Brain microvascular endothelial cell (primary cell): ENCODE data around the gene MYOCD.

Experiments used
- DNase-seq: peaks from one replicate; pipeline ENCODE4 v3.0.0-alpha.2; 2020
- H3K27ac ChIP-seq: fragments of 250-450 bp; sonication (Bioruptor Pico); 2 replicates; pipeline ENCODE4 v1.5.1; 2020; ENCODE audit warnings: mild to moderate bottlenecking, moderate library complexity
- H3K27me3 ChIP-seq: fragments of 250-450 bp; sonication (Bioruptor Pico); replicated peaks from 2 replicates; pipeline ENCODE4 v1.5.1; 2020; ENCODE audit warnings: mild to moderate bottlenecking
- H3K36me3 ChIP-seq: fragments of 250-450 bp; sonication (Bioruptor Pico); replicated peaks from 2 replicates; pipeline ENCODE4 v1.5.1; 2020; ENCODE audit warnings: mild to moderate bottlenecking
- H3K4me3 ChIP-seq: 2 replicates; pipeline ENCODE4 v1.5.1; 2011; ENCODE audit warnings: low read depth, mild to moderate bottlenecking, control low read depth, low read length, moderate library complexity
- in situ Hi-C: cut with HindIII; loops from 2 replicates; pipeline ENCODE4 v1.10.0; 2017; ENCODE audit warnings: low sequenced_read_pairs, low pct_ligation_motif_present
- TF ChIP-seq, protein P1 (sequence below): IDR thresholded peaks from 2 replicates; pipeline ENCODE4 v1.5.1; 2011; ENCODE audit warnings: low read depth, mild to moderate bottlenecking, moderate library complexity, low read length, control low read depth, inconsistent platforms; ENCODE audit errors: missing control alignments

The MYOCD gene, protein sequence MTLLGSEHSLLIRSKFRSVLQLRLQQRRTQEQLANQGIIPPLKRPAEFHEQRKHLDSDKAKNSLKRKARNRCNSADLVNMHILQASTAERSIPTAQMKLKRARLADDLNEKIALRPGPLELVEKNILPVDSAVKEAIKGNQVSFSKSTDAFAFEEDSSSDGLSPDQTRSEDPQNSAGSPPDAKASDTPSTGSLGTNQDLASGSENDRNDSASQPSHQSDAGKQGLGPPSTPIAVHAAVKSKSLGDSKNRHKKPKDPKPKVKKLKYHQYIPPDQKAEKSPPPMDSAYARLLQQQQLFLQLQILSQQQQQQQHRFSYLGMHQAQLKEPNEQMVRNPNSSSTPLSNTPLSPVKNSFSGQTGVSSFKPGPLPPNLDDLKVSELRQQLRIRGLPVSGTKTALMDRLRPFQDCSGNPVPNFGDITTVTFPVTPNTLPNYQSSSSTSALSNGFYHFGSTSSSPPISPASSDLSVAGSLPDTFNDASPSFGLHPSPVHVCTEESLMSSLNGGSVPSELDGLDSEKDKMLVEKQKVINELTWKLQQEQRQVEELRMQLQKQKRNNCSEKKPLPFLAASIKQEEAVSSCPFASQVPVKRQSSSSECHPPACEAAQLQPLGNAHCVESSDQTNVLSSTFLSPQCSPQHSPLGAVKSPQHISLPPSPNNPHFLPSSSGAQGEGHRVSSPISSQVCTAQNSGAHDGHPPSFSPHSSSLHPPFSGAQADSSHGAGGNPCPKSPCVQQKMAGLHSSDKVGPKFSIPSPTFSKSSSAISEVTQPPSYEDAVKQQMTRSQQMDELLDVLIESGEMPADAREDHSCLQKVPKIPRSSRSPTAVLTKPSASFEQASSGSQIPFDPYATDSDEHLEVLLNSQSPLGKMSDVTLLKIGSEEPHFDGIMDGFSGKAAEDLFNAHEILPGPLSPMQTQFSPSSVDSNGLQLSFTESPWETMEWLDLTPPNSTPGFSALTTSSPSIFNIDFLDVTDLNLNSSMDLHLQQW

GRCh38 chr17:12665263-12666210 is at the start of gene MYOCD:
MYOCD (plus strand) TSS chr17:12665890; CDS start chr17:12666189, 299 bp downstream.
- H3K4me3 ChIP-seq, result peak within 1 kb of the TSS; percentile 56
- no peaks in the 10 kb centered on the region for H3K27me3 ChIP-seq
- TF ChIP-seq, protein P1, sequence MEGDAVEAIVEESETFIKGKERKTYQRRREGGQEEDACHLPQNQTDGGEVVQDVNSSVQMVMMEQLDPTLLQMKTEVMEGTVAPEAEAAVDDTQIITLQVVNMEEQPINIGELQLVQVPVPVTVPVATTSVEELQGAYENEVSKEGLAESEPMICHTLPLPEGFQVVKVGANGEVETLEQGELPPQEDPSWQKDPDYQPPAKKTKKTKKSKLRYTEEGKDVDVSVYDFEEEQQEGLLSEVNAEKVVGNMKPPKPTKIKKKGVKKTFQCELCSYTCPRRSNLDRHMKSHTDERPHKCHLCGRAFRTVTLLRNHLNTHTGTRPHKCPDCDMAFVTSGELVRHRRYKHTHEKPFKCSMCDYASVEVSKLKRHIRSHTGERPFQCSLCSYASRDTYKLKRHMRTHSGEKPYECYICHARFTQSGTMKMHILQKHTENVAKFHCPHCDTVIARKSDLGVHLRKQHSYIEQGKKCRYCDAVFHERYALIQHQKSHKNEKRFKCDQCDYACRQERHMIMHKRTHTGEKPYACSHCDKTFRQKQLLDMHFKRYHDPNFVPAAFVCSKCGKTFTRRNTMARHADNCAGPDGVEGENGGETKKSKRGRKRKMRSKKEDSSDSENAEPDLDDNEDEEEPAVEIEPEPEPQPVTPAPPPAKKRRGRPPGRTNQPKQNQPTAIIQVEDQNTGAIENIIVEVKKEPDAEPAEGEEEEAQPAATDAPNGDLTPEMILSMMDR, result peak; percentile 12
- no peaks in the 10 kb centered on the region for H3K36me3 ChIP-seq
- in situ Hi-C loops, result no loop called here
- H3K27ac ChIP-seq, result peak within 1 kb of the TSS; percentile 44
- peak; percentile 50 for DNase-seq

- peak overlapping the region; percentile 13 for H3K27ac ChIP-seq
- in situ Hi-C loops, result no loop called here
- TF ChIP-seq, protein P1, result no peak
- no peaks in the 10 kb centered on the region for H3K36me3 ChIP-seq
- no peaks in the 10 kb centered on the region for H3K27me3 ChIP-seq
- DNase-seq, result no peak
- no peak overlapping the region for H3K4me3 ChIP-seq
Measured at GRCh38 chr17:12616161-12616560, 49.5 kb upstream of the MYOCD start.

GRCh38 chr17:12618557-12618956 is 47.1 kb upstream of the MYOCD start:
- H3K27ac ChIP-seq, result peak overlapping the region; percentile 83
- no peaks in the 10 kb centered on the region for H3K27me3 ChIP-seq
- TF ChIP-seq, protein P1, result no peak
- peak; percentile 72 for DNase-seq
- no peaks in the 10 kb centered on the region for H3K36me3 ChIP-seq
- in situ Hi-C loops, result no loop called here
- no peak overlapping the region for H3K4me3 ChIP-seq

- Histone ChIP-seq H3K27ac (peak overlapping the region; percentile 83), H3K4me3 (no peak overlapping the region), H3K27me3 (no peaks in the 10 kb centered on the region), H3K36me3 (no peaks in the 10 kb centered on the region)
- DNase-seq, result peak; percentile 24
- TF ChIP-seq, protein P1, result no peak
- in situ Hi-C loops, result no loop called here
Measured at GRCh38 chr17:12619459-12620199, 46.1 kb upstream of the MYOCD start.
